ENCODE measurements around the gene CCK.

DNA sequence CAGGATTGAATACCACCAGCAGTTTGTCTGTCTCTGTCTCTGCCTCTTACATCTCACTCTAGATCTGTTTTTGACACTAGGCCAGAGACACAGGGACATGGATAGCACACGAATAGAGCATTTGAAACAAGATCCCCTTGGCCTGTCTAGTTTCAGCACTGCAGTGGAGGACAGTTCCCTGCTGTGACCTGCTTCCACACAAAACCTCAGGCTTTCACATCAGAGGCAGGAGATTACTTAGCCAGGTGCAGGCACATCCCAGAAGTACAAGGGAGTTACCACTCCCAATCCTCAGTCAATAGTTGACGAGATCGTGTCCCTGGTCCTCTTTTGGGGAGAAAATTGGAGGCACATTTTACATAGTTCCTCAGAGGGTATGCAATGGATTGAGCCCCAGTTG, 34.0 kb upstream of the CCK start:
- TF ChIP-seq, protein P1, sequence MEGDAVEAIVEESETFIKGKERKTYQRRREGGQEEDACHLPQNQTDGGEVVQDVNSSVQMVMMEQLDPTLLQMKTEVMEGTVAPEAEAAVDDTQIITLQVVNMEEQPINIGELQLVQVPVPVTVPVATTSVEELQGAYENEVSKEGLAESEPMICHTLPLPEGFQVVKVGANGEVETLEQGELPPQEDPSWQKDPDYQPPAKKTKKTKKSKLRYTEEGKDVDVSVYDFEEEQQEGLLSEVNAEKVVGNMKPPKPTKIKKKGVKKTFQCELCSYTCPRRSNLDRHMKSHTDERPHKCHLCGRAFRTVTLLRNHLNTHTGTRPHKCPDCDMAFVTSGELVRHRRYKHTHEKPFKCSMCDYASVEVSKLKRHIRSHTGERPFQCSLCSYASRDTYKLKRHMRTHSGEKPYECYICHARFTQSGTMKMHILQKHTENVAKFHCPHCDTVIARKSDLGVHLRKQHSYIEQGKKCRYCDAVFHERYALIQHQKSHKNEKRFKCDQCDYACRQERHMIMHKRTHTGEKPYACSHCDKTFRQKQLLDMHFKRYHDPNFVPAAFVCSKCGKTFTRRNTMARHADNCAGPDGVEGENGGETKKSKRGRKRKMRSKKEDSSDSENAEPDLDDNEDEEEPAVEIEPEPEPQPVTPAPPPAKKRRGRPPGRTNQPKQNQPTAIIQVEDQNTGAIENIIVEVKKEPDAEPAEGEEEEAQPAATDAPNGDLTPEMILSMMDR (conservative IDR thresholded peaks at IDR 0.05; ENCODE audit: low read depth, low read length) = no peak
- TF ChIP-seq EZH2 (IDR thresholded peaks at IDR 0.05; ENCODE audit: low read length, unreplicated experiment) (no peak), EZH2phosphoT487 (IDR thresholded peaks at IDR 0.05; ENCODE audit: borderline replicate concordance, low read length) (no peak)
